Measurements from ENCODE around the gene CYP27C1.
"Not testable (repeated sequence)": the region's sequence is repeated elsewhere in the genome, so short reads cannot be mapped to it uniquely, and the experiment has no call there.

The CYP27C1 gene

DNA sequence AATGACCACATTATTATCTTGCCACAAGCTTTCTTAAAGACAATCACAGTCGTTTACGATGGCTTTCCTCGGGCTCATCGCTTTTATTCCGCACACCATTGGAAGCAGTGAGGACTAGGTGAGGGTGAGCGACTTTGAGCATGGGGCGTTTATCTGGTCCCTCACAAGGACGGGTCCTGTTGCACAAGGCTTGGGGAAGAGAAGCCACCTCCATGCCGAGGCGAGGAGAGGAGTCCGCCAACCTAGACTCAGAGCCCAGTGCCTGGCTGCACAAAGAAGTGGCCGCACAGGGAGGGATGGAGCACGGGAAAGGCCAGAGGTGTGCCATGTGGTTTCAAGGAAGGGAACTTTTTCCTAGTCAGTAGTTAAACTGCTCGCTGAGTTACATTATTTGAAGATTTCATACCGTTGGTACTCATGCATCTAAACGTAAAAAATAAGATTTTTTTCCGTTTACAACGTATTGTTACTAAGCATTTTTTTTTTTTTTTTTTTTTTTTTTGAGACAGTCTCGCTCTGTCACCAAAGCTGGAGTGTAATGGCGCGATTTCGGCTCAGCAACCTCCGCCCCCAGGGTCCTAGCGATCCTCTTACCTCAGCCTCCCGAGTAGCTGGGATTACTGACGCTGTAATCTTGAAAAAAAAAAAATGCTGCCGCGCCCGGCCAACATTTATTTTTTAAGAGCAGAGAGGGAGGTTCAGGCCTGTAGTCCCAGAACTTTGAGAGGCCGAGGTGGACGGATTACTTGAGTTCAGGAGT lies 849 bp upstream of the CYP27C1 start:
- no peak for DNase-seq

- no peak for DNase-seq
These were observed 678 bp downstream of the CYP27C1 start for GRCh38 chr2:127219171-127220070.

GRCh38 chr2:127218812-127219170 lies 1.3 kb downstream of the CYP27C1 start:
- DNase-seq: no peak

- DNase-seq: peak; percentile 80
These were observed 2.4 kb downstream of the CYP27C1 start for GRCh38 chr2:127217470-127218325.

GRCh38 chr2:127216593-127216992 lies 3.5 kb downstream of the CYP27C1 start:
- DNase-seq: no peak

- DNase-seq: no peak
These were observed 4.0 kb downstream of the CYP27C1 start for GRCh38 chr2:127216095-127216494.

DNA sequence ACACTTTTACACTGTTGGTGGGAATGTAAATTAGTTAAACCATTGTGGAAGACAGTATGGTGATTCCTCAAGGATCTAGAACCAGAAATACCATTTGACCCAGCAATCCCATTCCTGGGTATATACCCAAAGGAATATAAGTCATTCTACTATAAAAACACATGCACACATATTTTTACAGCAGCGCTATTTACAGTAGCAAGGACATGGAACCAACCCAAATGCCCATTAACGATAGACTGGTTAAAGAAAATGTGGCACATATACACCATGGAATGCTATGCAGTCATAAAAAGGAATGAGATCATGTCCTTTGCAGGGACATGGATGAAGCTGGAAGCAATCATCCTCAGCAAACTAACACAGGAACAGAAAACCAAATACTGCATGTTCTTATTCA lies 5.9 kb downstream of the CYP27C1 start:
- DNase-seq: not testable (repeated sequence)

- peak; percentile 32 for DNase-seq
These were observed 11.8 kb downstream of the CYP27C1 start for GRCh38 chr2:127208313-127208712.

GRCh38 chr2:127205218-127206125 lies 14.6 kb downstream of the CYP27C1 start:
- DNase-seq: no peak

DNA sequence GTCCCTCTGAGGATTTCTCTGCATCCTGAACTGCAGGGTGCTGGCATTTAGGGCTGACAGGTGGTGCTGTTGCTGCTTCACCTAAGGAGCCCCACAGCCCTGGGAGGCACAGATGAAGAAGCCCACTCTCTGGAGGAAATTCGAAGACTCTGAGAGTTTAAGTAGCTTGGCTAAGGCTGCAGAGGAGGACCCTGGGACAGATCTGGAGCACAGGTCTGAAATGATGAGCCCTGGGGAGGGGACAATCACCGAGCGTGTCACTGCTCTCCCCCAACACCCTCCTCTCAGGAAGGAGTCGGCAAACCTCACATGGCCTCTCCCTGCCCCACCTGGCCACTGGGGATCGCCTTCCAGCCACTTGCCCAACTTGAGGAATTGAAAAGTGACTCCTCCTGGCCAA lies 18.6 kb downstream of the CYP27C1 start:
- DNase-seq: no peak

- no peak for DNase-seq
These were observed 19.1 kb downstream of the CYP27C1 start for GRCh38 chr2:127200962-127201361.

DNA sequence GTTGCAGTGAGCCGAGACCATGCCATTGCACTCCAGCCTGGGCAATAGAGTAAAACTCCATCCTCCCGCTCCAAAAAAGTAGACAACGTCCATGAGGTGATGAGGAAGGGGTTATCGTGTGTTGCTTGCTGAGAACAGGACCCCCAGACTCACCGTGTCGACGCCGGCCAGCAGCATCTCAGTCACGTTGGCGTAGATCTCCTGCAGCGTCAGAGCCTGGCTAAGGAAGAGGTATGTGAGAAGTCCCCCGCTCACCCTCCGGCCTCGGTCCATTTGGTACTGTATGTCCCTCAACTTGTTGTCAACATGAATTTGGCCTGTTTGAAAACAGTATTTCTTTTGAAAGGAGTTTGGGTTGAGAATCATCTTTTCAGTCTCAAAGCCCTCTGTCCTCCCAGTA lies 20.9 kb downstream of the CYP27C1 start:
- no peak for DNase-seq

DNA sequence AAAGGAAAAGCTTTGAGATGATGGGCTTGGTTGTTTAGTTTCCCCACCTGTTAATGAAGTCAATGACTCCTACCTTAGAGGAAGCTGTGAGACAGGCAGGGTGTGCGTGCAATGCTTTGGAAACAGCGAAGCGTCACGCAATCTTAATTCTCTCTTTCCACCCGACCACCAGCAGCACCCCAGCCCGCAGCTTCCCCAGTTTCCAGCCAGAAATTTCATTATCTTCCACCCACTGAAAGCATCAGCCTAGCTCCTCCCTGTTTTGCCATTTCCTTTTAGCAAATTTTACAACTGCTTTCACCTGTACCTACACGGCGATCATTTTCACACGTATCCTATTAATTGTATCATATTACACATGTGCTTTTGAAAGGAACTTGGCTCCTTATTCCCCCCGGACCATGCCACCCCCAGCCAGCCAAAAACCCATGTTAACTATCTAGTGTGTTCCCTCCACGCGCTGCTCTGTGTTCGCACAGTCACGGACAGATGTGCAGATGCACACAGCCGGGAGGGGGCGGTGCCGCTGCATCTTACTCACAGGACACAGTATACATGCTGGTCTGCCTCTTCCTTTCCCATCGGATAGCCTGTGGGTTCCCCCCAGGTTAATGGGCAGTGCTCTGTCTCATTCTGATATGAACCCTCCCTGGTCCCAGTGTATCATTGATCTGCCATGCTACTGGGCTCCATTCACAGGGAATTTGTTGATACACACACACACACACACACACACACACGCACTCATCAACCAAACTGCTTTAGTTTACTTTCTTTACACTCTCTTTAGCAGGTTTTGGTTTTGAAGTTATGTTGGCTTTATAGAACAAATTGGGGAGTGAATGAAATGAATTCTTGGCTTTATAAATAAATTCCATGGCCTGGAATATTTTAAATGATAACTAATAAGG lies 22.4 kb downstream of the CYP27C1 start:
- peak; percentile 65 for DNase-seq

DNA sequence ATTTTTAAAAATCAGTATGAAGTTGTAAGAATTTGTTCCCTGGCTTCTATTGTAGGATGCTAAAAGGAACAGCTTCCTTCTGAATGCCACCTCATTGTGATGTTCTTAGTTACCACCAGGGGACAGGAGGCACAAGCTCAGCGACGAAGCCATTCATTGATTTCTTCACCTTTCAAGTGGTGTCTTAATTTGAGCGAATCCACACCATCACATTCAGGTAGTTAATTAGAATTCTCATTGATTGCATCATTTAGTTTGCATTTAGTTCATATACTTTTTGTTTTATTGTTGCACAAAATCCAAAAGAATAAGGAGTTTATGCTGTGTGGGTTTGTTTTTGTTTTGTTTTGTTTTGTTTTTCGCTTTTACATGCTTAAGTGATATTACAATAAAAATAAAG lies 23.1 kb downstream of the CYP27C1 start:
- DNase-seq: no peak

- DNase-seq: no peak
These were observed 23.6 kb downstream of the CYP27C1 start for GRCh38 chr2:127196549-127196948.

DNA sequence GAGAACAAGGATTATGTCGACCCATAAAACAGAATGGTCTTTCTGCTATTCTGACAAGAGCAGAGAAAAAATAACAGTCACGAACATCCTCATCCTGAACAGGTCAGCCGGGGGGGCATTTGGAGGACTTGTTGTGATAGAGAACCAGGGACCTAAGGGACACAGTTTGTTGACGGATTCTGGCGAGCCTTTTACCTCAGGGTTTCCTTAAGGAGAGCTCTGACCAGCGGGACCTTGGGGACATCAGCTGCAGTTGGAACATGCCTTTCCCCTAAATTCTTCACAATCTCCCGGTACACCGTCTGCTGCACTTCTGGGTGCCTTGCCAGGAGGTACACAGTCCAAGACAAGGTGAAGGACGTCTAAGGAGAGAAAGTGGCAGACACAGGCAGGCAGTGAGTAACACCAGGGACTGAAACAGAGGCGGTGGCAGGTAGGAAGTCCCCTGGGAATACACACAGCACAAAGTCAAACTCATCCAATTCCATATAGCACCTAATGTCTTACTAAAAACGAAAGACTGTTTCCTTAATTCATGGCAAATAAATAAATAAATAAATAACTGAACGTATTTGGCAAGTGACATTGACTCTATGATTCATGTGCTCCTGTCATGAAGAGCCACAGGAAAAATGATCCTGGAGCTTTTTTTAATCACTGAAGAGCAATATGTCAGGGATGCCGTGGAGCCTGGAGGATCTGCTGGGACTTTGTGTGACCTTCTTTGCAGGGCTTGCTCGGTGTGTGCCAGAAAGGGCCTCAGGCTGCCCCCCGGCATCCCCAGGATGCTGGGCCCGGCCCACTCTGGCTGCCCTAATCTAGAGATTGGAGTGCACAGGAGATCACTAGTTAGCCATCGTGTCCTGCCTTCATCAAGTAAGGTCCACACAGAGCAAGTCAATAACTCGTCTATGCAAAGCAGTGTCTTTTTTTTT lies 24.7 kb downstream of the CYP27C1 start:
- DNase-seq: no peak

DNA sequence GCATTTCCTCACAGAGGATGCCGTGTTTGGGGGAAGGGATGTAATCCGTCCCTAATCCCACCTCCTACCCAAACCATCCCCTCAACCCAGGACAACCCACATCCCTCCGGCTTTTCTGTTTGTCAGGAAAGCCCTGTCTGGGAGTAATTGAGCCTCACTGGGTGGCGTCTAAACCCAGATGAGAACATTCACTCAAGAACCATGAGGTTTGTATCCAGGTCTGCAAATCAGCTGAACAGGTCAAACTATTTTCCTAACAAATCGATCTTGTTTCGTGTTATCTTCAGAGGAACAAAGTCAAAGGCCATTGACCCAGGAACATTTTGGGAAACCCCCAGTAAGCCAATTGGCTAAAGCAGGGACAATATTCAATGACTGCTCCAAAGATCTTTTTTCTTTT lies 25.7 kb downstream of the CYP27C1 start:
- DNase-seq: no peak

- DNase-seq: no peak
These were observed 26.2 kb downstream of the CYP27C1 start for GRCh38 chr2:127193967-127194280.

DNA sequence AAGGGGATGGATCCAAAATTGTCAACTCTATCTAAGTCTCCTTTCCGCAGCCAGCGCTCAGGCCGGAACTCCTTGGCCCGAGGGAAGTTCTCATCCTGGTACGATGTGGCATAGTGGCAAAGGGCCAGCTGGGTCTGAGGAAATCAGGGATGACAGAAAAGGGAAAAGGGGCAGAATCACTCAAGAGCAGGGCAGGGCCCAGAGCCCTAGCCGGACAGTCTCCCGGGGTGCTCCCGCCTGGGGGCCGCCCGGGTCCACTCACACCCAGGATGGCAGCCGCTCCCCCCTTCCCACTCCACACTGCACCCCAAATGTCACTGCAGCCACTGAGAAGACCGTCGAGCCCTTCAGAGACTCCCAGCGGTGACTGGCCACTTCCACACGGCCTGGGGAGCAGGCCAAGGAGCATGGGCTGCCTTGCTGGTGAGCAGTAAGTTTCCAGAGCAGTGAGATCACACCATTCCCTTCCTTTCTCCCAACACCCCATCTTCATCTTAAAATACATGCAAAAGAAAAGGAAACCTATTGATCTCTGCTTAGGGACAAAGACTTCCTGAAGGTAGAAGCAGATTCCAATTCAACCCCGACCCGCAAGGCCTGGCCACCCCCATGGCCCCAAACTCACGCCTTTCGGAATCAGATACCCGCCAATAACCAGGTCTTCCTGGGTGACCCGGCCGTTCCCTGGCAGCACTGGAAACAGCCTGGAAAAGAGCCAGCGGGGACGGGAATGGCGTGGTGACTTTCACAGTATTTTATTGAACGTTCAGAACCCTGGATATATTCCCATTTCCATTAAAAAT lies 26.7 kb downstream of the CYP27C1 start:
- no peak for DNase-seq
